Placental pericyte (primary cell): ENCODE measurements around the gene CCDC92B. TPM values are rescaled to one million over a fixed set of nuclear protein-coding genes. Genes with fewer than 3 reads are reported as not detected.

Experiments used
- small RNA-seq: library from RNA; depleted of rRNA; stranded (forward); fragments of <200 nt; gene quantifications from one replicate; pipeline ENCODE3, GENCODE V24; 2012; ENCODE audit warnings: low replicate concordance
- total RNA-seq: library from RNA; depleted of rRNA; stranded (reverse); fragments of >200 nt; gene quantifications from 2 replicates; pipeline ENCODE4 v1.2.3, GENCODE V29; 2012

The CCDC92B gene
- not detected in 2 replicates for total RNA-seq

DNA sequence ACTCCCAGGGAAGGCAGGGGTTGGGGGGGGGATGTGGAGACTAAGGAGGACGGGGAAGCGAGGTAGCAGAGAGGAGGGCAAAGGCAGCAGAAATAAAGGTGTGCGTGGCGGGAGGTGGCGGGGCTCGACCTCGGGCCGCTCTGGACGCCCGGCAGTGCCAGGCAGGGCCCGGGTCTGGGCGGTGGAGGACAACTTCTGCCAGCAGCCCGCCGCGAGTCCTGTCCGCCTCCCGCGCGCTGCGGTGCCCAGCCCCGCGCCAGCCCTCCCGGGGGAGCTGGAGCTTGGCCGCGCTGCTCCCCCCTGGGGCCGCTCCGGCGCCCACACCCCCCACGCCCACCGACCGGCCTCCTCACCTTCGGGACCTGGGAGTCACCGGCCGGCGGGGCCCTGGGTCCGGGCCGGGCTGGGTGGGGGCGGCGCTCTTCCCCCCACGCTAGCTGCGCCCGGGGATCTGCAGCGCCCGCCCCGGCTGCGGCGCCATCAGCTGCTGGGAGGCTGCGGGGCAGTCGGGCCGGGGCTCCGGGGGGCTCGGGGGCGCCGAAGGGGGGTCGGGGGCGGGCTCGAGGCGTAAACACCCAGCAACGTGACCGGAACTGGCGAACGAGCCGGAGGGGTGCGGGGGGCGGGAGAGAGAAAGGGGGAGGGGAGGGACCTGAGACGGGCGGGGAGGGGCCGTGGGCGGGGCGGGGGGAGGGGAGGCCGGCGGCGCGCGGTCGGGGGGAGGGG, at the start of gene CCDC92B:
Gene CCDC92B (minus strand): TSS at position 595 of the 726 bp plus-strand sequence. CDS start 14,507 bp downstream, outside the sequence.

DNA sequence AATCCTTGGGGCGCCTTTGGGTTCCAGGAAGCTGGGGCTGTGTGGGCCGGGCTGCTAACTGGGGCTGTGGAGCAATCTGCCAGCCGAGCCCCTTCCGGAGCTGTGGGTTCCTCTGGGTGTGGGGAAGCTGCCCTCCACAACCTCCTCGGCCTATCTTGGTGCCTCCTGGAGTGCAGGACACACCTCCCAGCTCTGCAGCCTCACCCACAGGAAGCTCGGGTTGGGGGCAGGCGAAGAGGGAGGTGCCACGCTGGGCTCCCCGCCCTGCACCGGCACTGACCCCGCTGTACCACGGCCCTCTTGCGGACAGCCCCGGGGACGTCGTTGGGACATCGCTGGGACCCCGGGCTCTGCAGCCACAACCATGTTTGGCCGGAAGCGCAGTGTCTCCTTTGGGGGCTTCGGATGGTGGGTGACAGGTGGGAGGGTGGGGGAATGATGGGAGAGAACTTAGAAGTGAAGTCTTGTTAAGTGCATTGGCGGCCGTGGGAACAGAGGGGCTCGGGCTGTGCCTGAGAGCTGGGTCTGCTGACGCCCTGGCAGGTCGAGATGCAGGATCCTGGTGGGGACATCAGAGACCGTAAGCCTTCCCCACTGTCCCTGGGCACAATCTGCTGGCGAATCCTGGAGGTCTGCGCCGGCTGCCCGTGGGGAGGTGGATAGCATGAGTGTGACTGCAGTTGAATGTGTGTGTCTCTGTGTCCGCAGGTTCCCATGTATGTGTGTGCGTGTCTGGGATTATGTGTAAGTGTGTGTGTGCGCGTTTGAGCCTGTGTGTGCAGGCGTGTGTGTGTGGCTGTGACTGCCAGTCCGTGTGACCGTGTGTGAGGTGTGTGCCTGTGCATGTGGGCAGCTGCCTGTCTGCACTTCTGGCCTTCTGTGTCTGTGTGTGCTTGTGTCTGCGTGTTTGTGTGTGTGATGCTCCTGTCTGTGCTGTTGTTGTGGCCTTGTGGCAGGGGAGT, 47.0 kb upstream of the CCDC92B start, which contains the start of gene RAP1GAP2:
Gene RAP1GAP2 (plus strand): TSS at position 275 of the 962 bp plus-strand sequence. CDS start 90 bp downstream, at position 365.

DNA sequence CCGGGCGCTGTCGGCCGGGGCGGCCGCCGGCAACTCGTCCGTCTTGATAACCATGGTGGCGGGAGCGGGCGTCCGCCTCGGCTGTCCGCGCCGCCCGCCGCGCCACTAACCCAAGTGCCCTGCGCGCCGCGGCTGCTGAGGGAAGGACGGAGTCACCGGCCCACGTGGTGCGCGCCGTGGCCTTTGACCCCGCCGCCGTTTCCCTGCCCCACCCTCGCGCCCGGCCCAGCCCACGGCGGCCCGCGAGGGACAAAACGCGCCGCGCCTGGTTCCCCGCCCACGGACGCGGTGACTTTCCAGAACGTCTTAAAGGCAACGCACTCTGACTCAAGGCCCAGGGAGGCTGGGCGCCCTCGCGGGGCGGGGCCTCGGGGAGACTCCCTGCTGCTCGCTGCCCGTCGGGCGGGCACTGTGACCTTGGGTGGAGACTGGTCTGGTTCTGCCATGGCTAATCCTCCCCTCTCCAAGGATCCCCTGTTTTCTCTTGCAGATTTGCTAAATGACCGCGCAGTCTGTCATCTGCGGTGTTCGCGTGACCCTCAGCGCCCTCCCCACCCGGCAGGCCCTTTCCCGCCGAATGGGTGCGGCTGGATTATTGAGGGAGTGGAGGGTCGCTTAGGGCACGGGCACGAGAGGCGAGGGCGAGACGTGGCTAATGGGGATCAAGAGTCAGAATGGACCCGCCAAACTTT, 37.7 kb downstream of the CCDC92B start, which contains the start of gene CLUH:
Gene CLUH (minus strand): TSS at position 157 of the 692 bp plus-strand sequence. CDS start 103 bp downstream, at position 54.

Small RNAs within 50 kb of the gene (small RNA-seq; reads per million reads assigned to genes)
- gene MIR1253, result not detected
- not detected for gene MIR6776
- gene RN7SL608P, result not detected
- gene hsa-mir-1253, result not detected

Other genes with a start within 250 kb of the CCDC92B start
- gene METTL16, start 237.8 kb downstream of the CCDC92B start, total RNA-seq, result 6.6 and 18.3 TPM in 2 replicates
- gene PAFAH1B1, start 156.0 kb downstream of the CCDC92B start, total RNA-seq, result 74.6 and 117 TPM in 2 replicates
- 42.7 and 80.2 TPM in 2 replicates for gene CLUH, start 37.9 kb downstream of the CCDC92B start, total RNA-seq
- gene RAP1GAP2, start 46.8 kb upstream of the CCDC92B start, total RNA-seq, result 0.44 and 3.7 TPM in 2 replicates